Measurements from ENCODE around the gene ROBO1. TPM values are rescaled to one million over a fixed set of nuclear protein-coding genes. Genes with fewer than 3 reads are reported as not detected.

ROBO1 gene
- total RNA-seq, 1 donor from 2014 or later = 169 TPM

DNA sequence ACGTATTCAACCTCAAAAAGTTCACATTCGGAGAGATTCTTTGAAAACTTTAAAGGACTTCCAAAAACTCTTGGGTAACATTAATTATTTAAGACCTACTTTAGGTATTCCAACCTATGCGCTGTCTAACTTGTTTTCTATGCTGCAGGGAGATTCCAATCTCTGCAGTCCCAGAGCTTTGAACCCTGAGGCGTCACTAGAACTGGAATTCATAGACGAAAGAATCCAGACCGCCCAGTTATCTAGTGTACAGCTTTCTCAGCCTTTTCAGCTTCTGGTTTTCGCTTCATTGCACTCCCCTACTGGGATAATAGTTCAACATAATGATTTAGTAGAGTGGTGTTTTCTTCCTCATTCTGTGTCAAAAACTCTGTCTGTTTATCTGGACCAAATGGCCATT is 711.3 kb downstream of the ROBO1 start:
- Histone ChIP-seq H3K4me1 (no peaks in the 10 kb centered on the region), H2AFZ (replicated peaks) (no peak overlapping the region), H3K79me2 (ENCODE audit: low read depth) (no peaks in the 10 kb centered on the region), H3K9me3 (ENCODE audit: low read depth) (peaks cover 4% of the 10 kb centered on the region), H3K4me2 (no peak overlapping the region), H3K27ac (no peak overlapping the region), H3K9ac (no peak overlapping the region), H3K36me3 (no peaks in the 10 kb centered on the region), H3F3A (ENCODE audit: low read depth) (no peaks in the 10 kb centered on the region), H4K20me1 (ENCODE audit: low read depth) (no peaks in the 10 kb centered on the region), H3K27me3 (no peaks in the 10 kb centered on the region), H3K4me3 (no peak overlapping the region)
- no peak overlapping the region for H3K27ac Mint-ChIP-seq
- H3K36me3 Mint-ChIP-seq = peaks cover 7% of the 10 kb centered on the region
- H3K9me3 Mint-ChIP-seq = peaks cover 32% of the 10 kb centered on the region
- DNase-seq (ENCODE audit: low spot score) = no peak
- TF ChIP-seq EZH2 (IDR thresholded peaks at IDR 0.05) (no peak), EZH2phosphoT487 (IDR thresholded peaks at IDR 0.05) (no peak)
- H3K4me1 Mint-ChIP-seq = peaks cover 10% of the 10 kb centered on the region
- no peaks in the 10 kb centered on the region for H3K27me3 Mint-ChIP-seq (ENCODE audit: insufficient read depth, low read depth)
- H3K4me3 Mint-ChIP-seq = no peak overlapping the region

DNA sequence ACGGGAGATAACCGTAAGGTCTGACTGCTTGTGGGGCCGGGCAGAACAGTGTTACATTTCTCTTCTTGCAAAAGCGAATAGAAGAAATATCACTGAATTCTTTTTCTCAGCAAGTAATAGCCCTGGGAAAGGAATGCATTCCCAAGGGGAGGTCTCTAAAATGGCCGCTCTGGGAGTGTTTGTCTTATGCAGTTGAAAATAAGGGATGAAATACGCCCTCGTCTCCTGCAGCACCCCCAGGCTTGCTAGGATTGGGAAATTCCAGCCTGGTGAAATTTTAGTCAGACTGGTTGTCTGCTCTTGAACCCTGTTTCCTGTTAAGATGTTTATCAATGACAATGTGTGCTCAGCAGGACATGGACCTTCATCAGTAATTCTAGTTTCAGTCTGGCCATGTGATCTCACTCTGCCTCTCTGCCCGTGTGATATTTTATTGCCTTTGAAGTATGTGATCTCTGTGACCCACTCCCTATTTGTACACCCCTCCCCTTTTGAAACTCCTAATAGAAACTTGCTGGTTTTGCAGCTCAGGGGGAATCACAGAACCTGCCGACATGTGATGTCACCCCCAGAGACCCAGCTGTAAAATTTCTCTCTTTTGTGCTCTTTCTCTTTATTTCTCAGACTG is 715.6 kb downstream of the ROBO1 start:
- no peak overlapping the region for H3K27ac Mint-ChIP-seq
- peaks cover 7% of the 10 kb centered on the region for H3K36me3 Mint-ChIP-seq
- TF ChIP-seq EZH2phosphoT487 (IDR thresholded peaks at IDR 0.05) (no peak), EZH2 (IDR thresholded peaks at IDR 0.05) (no peak)
- TF ChIP-seq, protein P1, sequence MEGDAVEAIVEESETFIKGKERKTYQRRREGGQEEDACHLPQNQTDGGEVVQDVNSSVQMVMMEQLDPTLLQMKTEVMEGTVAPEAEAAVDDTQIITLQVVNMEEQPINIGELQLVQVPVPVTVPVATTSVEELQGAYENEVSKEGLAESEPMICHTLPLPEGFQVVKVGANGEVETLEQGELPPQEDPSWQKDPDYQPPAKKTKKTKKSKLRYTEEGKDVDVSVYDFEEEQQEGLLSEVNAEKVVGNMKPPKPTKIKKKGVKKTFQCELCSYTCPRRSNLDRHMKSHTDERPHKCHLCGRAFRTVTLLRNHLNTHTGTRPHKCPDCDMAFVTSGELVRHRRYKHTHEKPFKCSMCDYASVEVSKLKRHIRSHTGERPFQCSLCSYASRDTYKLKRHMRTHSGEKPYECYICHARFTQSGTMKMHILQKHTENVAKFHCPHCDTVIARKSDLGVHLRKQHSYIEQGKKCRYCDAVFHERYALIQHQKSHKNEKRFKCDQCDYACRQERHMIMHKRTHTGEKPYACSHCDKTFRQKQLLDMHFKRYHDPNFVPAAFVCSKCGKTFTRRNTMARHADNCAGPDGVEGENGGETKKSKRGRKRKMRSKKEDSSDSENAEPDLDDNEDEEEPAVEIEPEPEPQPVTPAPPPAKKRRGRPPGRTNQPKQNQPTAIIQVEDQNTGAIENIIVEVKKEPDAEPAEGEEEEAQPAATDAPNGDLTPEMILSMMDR (IDR thresholded peaks at IDR 0.05) = no peak
- H3K4me1 Mint-ChIP-seq = peaks cover 10% of the 10 kb centered on the region
- Histone ChIP-seq H3K9ac (no peak overlapping the region), H3K36me3 (no peaks in the 10 kb centered on the region), H2AFZ (replicated peaks) (no peak overlapping the region), H3K4me3 (no peak overlapping the region), H4K20me1 (ENCODE audit: low read depth) (no peaks in the 10 kb centered on the region), H3K27ac (no peak overlapping the region), H3K27me3 (no peaks in the 10 kb centered on the region), H3K79me2 (ENCODE audit: low read depth) (no peaks in the 10 kb centered on the region), H3K4me1 (no peaks in the 10 kb centered on the region), H3K4me2 (no peak overlapping the region), H3F3A (ENCODE audit: low read depth) (no peaks in the 10 kb centered on the region), H3K9me3 (ENCODE audit: low read depth) (peaks cover 6% of the 10 kb centered on the region)
- no peak overlapping the region for H3K4me3 Mint-ChIP-seq
- DNase-seq (ENCODE audit: low spot score) = no peak
- peaks cover 44% of the 10 kb centered on the region for H3K9me3 Mint-ChIP-seq
- H3K27me3 Mint-ChIP-seq (ENCODE audit: insufficient read depth, low read depth) = peaks cover 2% of the 10 kb centered on the region

DNA sequence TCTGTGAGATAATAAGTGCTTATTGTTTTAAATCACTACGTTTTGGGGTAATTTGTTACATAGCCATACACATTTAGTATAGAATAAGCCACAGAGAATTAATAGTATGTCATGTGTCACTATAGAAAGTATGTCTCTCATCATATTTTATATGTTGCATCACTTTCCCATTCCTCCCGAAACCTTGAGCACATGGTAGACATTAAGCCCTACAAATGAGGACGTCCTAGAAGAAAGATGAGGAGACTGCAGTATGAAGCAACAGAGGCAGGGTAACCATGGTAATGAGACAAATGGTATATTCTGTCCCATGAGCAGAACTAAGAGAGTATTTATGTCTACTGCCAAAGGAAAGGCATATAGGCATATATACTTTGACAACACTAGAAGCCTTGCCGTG is 720.2 kb downstream of the ROBO1 start:
- H3K9me3 Mint-ChIP-seq = peaks cover 25% of the 10 kb centered on the region
- DNase-seq (ENCODE audit: low spot score) = no peak
- Histone ChIP-seq H3F3A (ENCODE audit: low read depth) (no peaks in the 10 kb centered on the region), H4K20me1 (ENCODE audit: low read depth) (no peaks in the 10 kb centered on the region), H3K9ac (no peak overlapping the region), H3K27ac (no peak overlapping the region), H3K79me2 (ENCODE audit: low read depth) (no peaks in the 10 kb centered on the region), H3K9me3 (ENCODE audit: low read depth) (peaks cover 6% of the 10 kb centered on the region), H3K4me1 (no peaks in the 10 kb centered on the region), H2AFZ (replicated peaks) (no peak overlapping the region), H3K4me2 (no peak overlapping the region), H3K27me3 (no peaks in the 10 kb centered on the region), H3K36me3 (no peaks in the 10 kb centered on the region), H3K4me3 (no peak overlapping the region)
- H3K36me3 Mint-ChIP-seq = peaks cover 3% of the 10 kb centered on the region
- no peak overlapping the region for H3K27ac Mint-ChIP-seq
- H3K4me3 Mint-ChIP-seq = no peak overlapping the region
- peaks cover 2% of the 10 kb centered on the region for H3K27me3 Mint-ChIP-seq (ENCODE audit: insufficient read depth, low read depth)
- no peaks in the 10 kb centered on the region for H3K4me1 Mint-ChIP-seq
- TF ChIP-seq, protein P1 (IDR thresholded peaks at IDR 0.05) = no peak
- no peak for TF ChIP-seq EZH2phosphoT487 (IDR thresholded peaks at IDR 0.05)
- TF ChIP-seq EZH2 (IDR thresholded peaks at IDR 0.05) = no peak

DNA sequence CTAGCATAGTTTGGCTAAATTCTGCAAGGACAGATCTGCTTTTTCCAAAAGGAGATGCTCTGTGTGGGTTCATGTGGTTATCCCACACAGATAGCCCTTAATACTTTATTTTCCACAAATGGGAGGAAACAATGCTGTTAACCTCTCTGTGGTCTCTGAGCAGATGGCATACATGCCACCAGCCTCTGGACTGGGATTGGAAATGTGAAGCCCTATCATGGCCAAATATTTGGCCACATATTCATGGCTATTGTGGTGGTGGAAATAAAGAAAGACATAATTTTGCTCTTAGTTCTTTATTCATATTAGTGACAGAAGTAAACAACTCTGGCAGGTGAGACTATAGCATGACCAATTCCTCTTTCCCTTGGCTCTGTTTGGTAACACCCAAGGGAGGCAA is 726.2 kb downstream of the ROBO1 start:
- Histone ChIP-seq H3K4me2 (no peak overlapping the region), H3K36me3 (no peaks in the 10 kb centered on the region), H3K4me1 (peaks cover 7% of the 10 kb centered on the region), H2AFZ (replicated peaks) (no peak overlapping the region), H3K27me3 (no peaks in the 10 kb centered on the region), H3K4me3 (no peak overlapping the region), H3K79me2 (ENCODE audit: low read depth) (no peaks in the 10 kb centered on the region), H3K9ac (no peak overlapping the region), H3F3A (ENCODE audit: low read depth) (no peaks in the 10 kb centered on the region), H4K20me1 (ENCODE audit: low read depth) (no peaks in the 10 kb centered on the region), H3K27ac (no peak overlapping the region), H3K9me3 (ENCODE audit: low read depth) (no peaks in the 10 kb centered on the region)
- DNase-seq (ENCODE audit: low spot score) = no peak
- Mint-ChIP-seq H3K27me3 (ENCODE audit: insufficient read depth, low read depth) (no peaks in the 10 kb centered on the region), H3K9me3 (no peaks in the 10 kb centered on the region), H3K27ac (no peak overlapping the region), H3K4me1 (no peaks in the 10 kb centered on the region), H3K36me3 (no peaks in the 10 kb centered on the region), H3K4me3 (no peak overlapping the region)
- TF ChIP-seq EZH2 (IDR thresholded peaks at IDR 0.05) (no peak), EZH2phosphoT487 (IDR thresholded peaks at IDR 0.05) (no peak)
- TF ChIP-seq, protein P1 (IDR thresholded peaks at IDR 0.05) = no peak
